GM12878 (cell line): ENCODE results near the gene HERC5. TPM values are rescaled to one million over a fixed set of nuclear protein-coding genes. Genes with fewer than 3 reads are reported as not detected.

Experiments
- ATAC-seq: fragments of 200-7000 bp; cut with Tn5 transposase; 3 replicates; pipeline ENCODE4 v1.9.1; 2020; ENCODE audit warnings: mild to moderate bottlenecking, moderate library complexity
- BruUV-seq: library from RNA; stranded (reverse); fragments of 400-500 nt; replicated peaks from 2 replicates; lab custom pipeline; 2021; lab: Mats Ljungman, UMichigan
- CTCF ChIA-PET: fragments of 300-600 bp; sonication (Branson Sonifier 250); formaldehyde crosslinking; extraction: SDS; loops from one replicate; lab custom pipeline; 2021; ENCODE audit warnings: inconsistent platforms; lab: Yijun Ruan, JAX
- POLR2A ChIA-PET: fragments of 350-600 bp; formaldehyde crosslinking; extraction: SDS; loops from one replicate; lab custom pipeline; 2021; ENCODE audit warnings: inconsistent platforms; lab: Charles Lee
- RAD21 ChIA-PET: fragments of 300-600 bp; sonication (Branson Sonifier 250); formaldehyde crosslinking; loops from one replicate; lab custom pipeline; 2023; ENCODE audit warnings: antibody characterized with exemption; ENCODE audit not compliant: unreplicated experiment; lab: Charles Lee
- SMC1A ChIA-PET: fragments of 300-600 bp; sonication (Branson Sonifier 250); formaldehyde crosslinking; loops from one replicate; lab custom pipeline; 2023; ENCODE audit not compliant: unreplicated experiment, uncharacterized antibody; lab: Charles Lee
- DNase-seq: peaks from one replicate; pipeline ENCODE4 v3.0.0-alpha.2; 2011; ENCODE audit warnings: low read depth, low spot score
- FAIRE-seq: peaks from 3 replicates; lab custom pipeline; 2011; peaks lifted over from hg19 to GRCh38; lab: Jason Lieb, UNC
- H2AFZ ChIP-seq: 2 replicates; pipeline ENCODE4 v1.6.0; 2011; ENCODE audit warnings: low read depth, low read length, control low read depth; ENCODE audit not compliant: control insufficient read depth
- H3K27ac ChIP-seq: 2 replicates; pipeline ENCODE4 v1.5.1; 2011; ENCODE audit warnings: control low read depth; ENCODE audit not compliant: control insufficient read depth, insufficient read depth
- H3K27me3 ChIP-seq, 2 experiments: replicated peaks in 1 of 2; 2 replicates each; pipeline versions ENCODE4 v1.6.0 to v1.6.1; 2011; ENCODE audit warnings: low read length in 1 of 2; ENCODE audit not compliant: control insufficient read depth in 2 of 2, insufficient read depth in 2 of 2
- H3K36me3 ChIP-seq, 2 experiments: 2 replicates each; pipeline ENCODE4 v1.5.1; 2011; ENCODE audit warnings: low read length in 1 of 2; ENCODE audit not compliant: control insufficient read depth in 2 of 2, insufficient read depth in 2 of 2
- H3K4me1 ChIP-seq: 2 replicates; pipeline ENCODE4 v1.6.1; 2011; ENCODE audit warnings: mild to moderate bottlenecking, low read length, moderate library complexity, mixed read lengths; ENCODE audit not compliant: control insufficient read depth, insufficient read depth
- H3K4me2 ChIP-seq: 2 replicates; pipeline ENCODE4 v1.6.0; 2011; ENCODE audit warnings: control low read depth; ENCODE audit not compliant: control insufficient read depth, insufficient read depth
- H3K4me3 ChIP-seq: fragments of 200-600 bp; sonication (generic); 2 replicates; pipeline ENCODE4 v1.5.1; 2016
- H3K79me2 ChIP-seq: 2 replicates; pipeline ENCODE4 v1.6.0; 2011; ENCODE audit warnings: low read length; ENCODE audit not compliant: control insufficient read depth, insufficient read depth
- H3K9ac ChIP-seq: 2 replicates; pipeline ENCODE4 v1.8.0; 2011; ENCODE audit warnings: low read length, control low read depth, mixed read lengths; ENCODE audit not compliant: control insufficient read depth, insufficient read depth
- H3K9me3 ChIP-seq: replicated peaks from 3 replicates; pipeline ENCODE4 v1.5.1; 2011; ENCODE audit warnings: mild to moderate bottlenecking, low read length; ENCODE audit not compliant: control insufficient read depth, insufficient read depth
- H4K20me1 ChIP-seq: 2 replicates; pipeline ENCODE4 v1.6.0; 2011; ENCODE audit not compliant: control insufficient read depth, insufficient read depth
- BCL3 ChIP-seq: IDR thresholded peaks from 2 replicates; pipeline ENCODE4 v1.6.1; 2011; ENCODE audit warnings: borderline replicate concordance, low read depth, mild to moderate bottlenecking, moderate library complexity, low read length; ENCODE audit not compliant: insufficient read depth, poor library complexity, severe bottlenecking
- CBFB ChIP-seq: IDR thresholded peaks from 2 replicates; pipeline ENCODE4 v1.6.1; 2016; ENCODE audit warnings: antibody characterized with exemption, low read depth
- DPF2 ChIP-seq: fragments of 450-650 bp; IDR thresholded peaks from 2 replicates; pipeline ENCODE4 v1.6.1; 2017; ENCODE audit warnings: mild to moderate bottlenecking
- IRF4 ChIP-seq: IDR thresholded peaks from 2 replicates; pipeline ENCODE4 v1.6.1; 2011; ENCODE audit warnings: low read depth, low read length
- JUND ChIP-seq: IDR thresholded peaks from 2 replicates; pipeline ENCODE4 v1.6.1; 2012; ENCODE audit warnings: low read depth, mild to moderate bottlenecking, low read length, improper control_type of control experiment, moderate library complexity
- KLF5 ChIP-seq: fragments of 450-650 bp; IDR thresholded peaks from 2 replicates; pipeline ENCODE4 v1.6.1; 2014; ENCODE audit warnings: mild to moderate bottlenecking; ENCODE audit not compliant: partially characterized antibody
- NFXL1 ChIP-seq: fragments of 450-650 bp; IDR thresholded peaks from 2 replicates; pipeline ENCODE4 v1.6.1; 2017; ENCODE audit warnings: antibody characterized with exemption, mild to moderate bottlenecking, borderline replicate concordance
- NR2F1 ChIP-seq: fragments of 450-650 bp; conservative IDR thresholded peaks from 2 replicates; pipeline ENCODE4 v1.6.1; 2017; ENCODE audit warnings: mild to moderate bottlenecking
- RAD21 ChIP-seq: IDR thresholded peaks from 2 replicates; pipeline ENCODE4 v1.6.1; 2011; ENCODE audit warnings: mild to moderate bottlenecking, low read depth, low read length, moderate library complexity; ENCODE audit not compliant: insufficient read depth
- RAD51 ChIP-seq: fragments of 450-650 bp; IDR thresholded peaks from 2 replicates; pipeline ENCODE4 v1.6.1; 2016; ENCODE audit warnings: moderate library complexity, mild to moderate bottlenecking, inconsistent platforms
- SREBF1 ChIP-seq: IDR thresholded peaks from 2 replicates; pipeline ENCODE4 v1.6.1; 2012; ENCODE audit warnings: mild to moderate bottlenecking, low read length
- SRF ChIP-seq, 2 experiments: IDR thresholded peaks; 2 replicates each; pipeline ENCODE4 v1.6.1; 2011; ENCODE audit warnings: low read depth in 2 of 2, low read length in 2 of 2, mild to moderate bottlenecking in 1 of 2, moderate library complexity in 1 of 2
- ZNF622 ChIP-seq: fragments of 450-650 bp; IDR thresholded peaks from 2 replicates; pipeline ENCODE4 v1.6.1; 2017; ENCODE audit warnings: mild to moderate bottlenecking, inconsistent platforms
- ZNF687 ChIP-seq: fragments of 450-650 bp; IDR thresholded peaks from 2 replicates; pipeline ENCODE4 v1.6.1; 2017; ENCODE audit warnings: mild to moderate bottlenecking, moderate library complexity
- WGBS: methylation state at CpG from one replicate; pipeline ENCODE4 v1.1.6; 2016; ENCODE audit warnings: low lambda C conversion rate; ENCODE audit not compliant: insufficient replicate concordance, insufficient coverage; ENCODE audit errors: missing lambda C conversion rate; 5-methylcytosine and 5-hydroxymethylcytosine counted together
- in situ Hi-C: fragments of 300-500 bp; cut with MboI; formaldehyde crosslinking; loops from 9 replicates; pipeline ENCODE4 v1.14.3; 2018; ENCODE audit warnings: mixed read lengths
- intact Hi-C: fragments of 100-400 bp; cut with micrococcal nuclease; formaldehyde crosslinking; loops from one replicate; pipeline ENCODE4 v1.14.2; 2022; ENCODE audit not compliant: unreplicated experiment
- polyA plus RNA-seq, 11 experiments: library from polyadenylated mRNA; depleted of rRNA in 4 of 11; unstranded in 6 of 11; stranded (reverse) in 5 of 11; fragments of >200 nt; fragmentation: Nextera tagmentation in 4 of 11; fragmentation: Illumina TruSeq in 1 of 11; extraction: Ambion mirVana in 4 of 11; extraction: Trizol in 1 of 11; gene quantifications; 1 replicate in 1 of 11; 2 replicates in 10 of 11; pipeline versions ENCODE4 v1.2.1 to v1.2.3, GENCODE V29; 2011 to 2016; ENCODE audit warnings: inconsistent platforms in 2 of 11, missing spikeins in 2 of 11, low read depth in 1 of 11
- total RNA-seq, 4 experiments: library from RNA; depleted of rRNA in 3 of 4; stranded (reverse); fragments of >200 nt in 3 of 4; fragmentation: Illumina TruSeq in 1 of 4; extraction: Trizol in 1 of 4; gene quantifications; 2 replicates each; pipeline versions ENCODE4 v1.2.1 to v1.2.3, GENCODE V29; 2013 to 2021

Gene HERC5
- total and polyA plus RNA-seq, 10 of the 15 experiments (the other 5 are each of a cell fraction or from before 2014, with no cell fraction given), result 12.5 to 60.7 (median 25.1) TPM

- TF ChIP-seq ZNF687 (peak; percentile 38; the same call in 1 of the 2 replicates), RAD51 (peak; percentile 62; the same call in 1 of the 2 replicates), IRF4 (no peak), JUND (no peak)
Observed at GRCh38 chr4:88411491-88412096, 45.3 kb upstream of the HERC5 start (continued).

- no peak overlapping the region for H3K4me2 ChIP-seq
- no peak overlapping the region for H3K27ac ChIP-seq
- no peaks in the 10 kb centered on the region; the same call in 2 of the 3 replicates for H3K9me3 ChIP-seq
- no peak overlapping the region for H3K4me3 ChIP-seq
- H4K20me1 ChIP-seq, result no peaks in the 10 kb centered on the region
- WGBS, result 83% methylated on average over 1 of the region's 1 CpG
- H2AFZ ChIP-seq, result no peak overlapping the region
- H3K36me3 ChIP-seq, result peaks cover 0 to 5% of the 10 kb centered on the region in 2 experiments; a peak in 1 of 4 replicates
- RAD21 ChIA-PET, result no interaction called here
- BruUV-seq, result no TSS peak
- SMC1A ChIA-PET, result interaction anchor here (0.9 to 1.7 kb wide), 4 partner anchors 9 to 41 kb away, joined by 3 to 6 read pairs (median 4); no protein-coding TSS in a partner anchor
- peaks cover 4% of the 10 kb centered on the region; the same call in 1 of the 2 replicates for H3K4me1 ChIP-seq
- no peak overlapping the region for H3K9ac ChIP-seq
- intact Hi-C loops, result no loop called here
- ATAC-seq, result no peak
- H3K27me3 ChIP-seq, result no peaks in the 10 kb centered on the region
- POLR2A ChIA-PET, result no interaction called here
- in situ Hi-C loops, result no loop called here
- H3K79me2 ChIP-seq, result no peaks in the 10 kb centered on the region
- FAIRE-seq, result no peak
- TF ChIP-seq NFXL1, result no peak
- no peak for TF ChIP-seq ZNF622
- TF ChIP-seq CBFB, result no peak
- TF ChIP-seq KLF5, result no peak
- no peak for TF ChIP-seq DPF2
- no peak for TF ChIP-seq SREBF1
- no peak for TF ChIP-seq BCL3
- no peak for TF ChIP-seq NR2F1
- TF ChIP-seq RAD21, result no peak
- TF ChIP-seq SRF (IDR thresholded peaks at IDR 0.05; ENCODE audit: low read depth in 2 of 2, low read length in 2 of 2), result no peak
- TF ChIP-seq, all 136 proteins: peak for 0
- CTCF ChIA-PET, result interaction anchor here (1.5 to 2.0 kb wide), 2 partner anchors 10 to 101 kb away, joined by 4 to 5 read pairs; no protein-coding TSS in a partner anchor
- no peak for DNase-seq
Observed at GRCh38 chr4:88413801-88414200, 43.1 kb upstream of the HERC5 start.
